GM12878 (cell line): ENCODE results near the gene SLC66A1. TPM values are rescaled to one million over a fixed set of nuclear protein-coding genes. Genes with fewer than 3 reads are reported as not detected.

Experiments
- ATAC-seq: fragments of 200-7000 bp; cut with Tn5 transposase; 3 replicates; pipeline ENCODE4 v1.9.1; 2020; ENCODE audit warnings: mild to moderate bottlenecking, moderate library complexity
- BruUV-seq: library from RNA; stranded (reverse); fragments of 400-500 nt; replicated peaks from 2 replicates; lab custom pipeline; 2021; lab: Mats Ljungman, UMichigan
- CTCF ChIA-PET: fragments of 300-600 bp; sonication (Branson Sonifier 250); formaldehyde crosslinking; extraction: SDS; loops from one replicate; lab custom pipeline; 2021; ENCODE audit warnings: inconsistent platforms; lab: Yijun Ruan, JAX
- POLR2A ChIA-PET: fragments of 350-600 bp; formaldehyde crosslinking; extraction: SDS; loops from one replicate; lab custom pipeline; 2021; ENCODE audit warnings: inconsistent platforms; lab: Charles Lee
- RAD21 ChIA-PET: fragments of 300-600 bp; sonication (Branson Sonifier 250); formaldehyde crosslinking; loops from one replicate; lab custom pipeline; 2023; ENCODE audit warnings: antibody characterized with exemption; ENCODE audit not compliant: unreplicated experiment; lab: Charles Lee
- SMC1A ChIA-PET: fragments of 300-600 bp; sonication (Branson Sonifier 250); formaldehyde crosslinking; loops from one replicate; lab custom pipeline; 2023; ENCODE audit not compliant: unreplicated experiment, uncharacterized antibody; lab: Charles Lee
- DNase-seq: peaks from one replicate; pipeline ENCODE4 v3.0.0-alpha.2; 2011; ENCODE audit warnings: low read depth, low spot score
- FAIRE-seq: peaks from 3 replicates; lab custom pipeline; 2011; peaks lifted over from hg19 to GRCh38; lab: Jason Lieb, UNC
- H2AFZ ChIP-seq: 2 replicates; pipeline ENCODE4 v1.6.0; 2011; ENCODE audit warnings: low read depth, low read length, control low read depth; ENCODE audit not compliant: control insufficient read depth
- H3K27ac ChIP-seq: 2 replicates; pipeline ENCODE4 v1.5.1; 2011; ENCODE audit warnings: control low read depth; ENCODE audit not compliant: control insufficient read depth, insufficient read depth
- H3K27me3 ChIP-seq, 2 experiments: replicated peaks in 1 of 2; 2 replicates each; pipeline versions ENCODE4 v1.6.0 to v1.6.1; 2011; ENCODE audit warnings: low read length in 1 of 2; ENCODE audit not compliant: control insufficient read depth in 2 of 2, insufficient read depth in 2 of 2
- H3K36me3 ChIP-seq, 2 experiments: 2 replicates each; pipeline ENCODE4 v1.5.1; 2011; ENCODE audit warnings: low read length in 1 of 2; ENCODE audit not compliant: control insufficient read depth in 2 of 2, insufficient read depth in 2 of 2
- H3K4me1 ChIP-seq: 2 replicates; pipeline ENCODE4 v1.6.1; 2011; ENCODE audit warnings: mild to moderate bottlenecking, low read length, moderate library complexity, mixed read lengths; ENCODE audit not compliant: control insufficient read depth, insufficient read depth
- H3K4me2 ChIP-seq: 2 replicates; pipeline ENCODE4 v1.6.0; 2011; ENCODE audit warnings: control low read depth; ENCODE audit not compliant: control insufficient read depth, insufficient read depth
- H3K4me3 ChIP-seq: fragments of 200-600 bp; sonication (generic); 2 replicates; pipeline ENCODE4 v1.5.1; 2016
- H3K79me2 ChIP-seq: 2 replicates; pipeline ENCODE4 v1.6.0; 2011; ENCODE audit warnings: low read length; ENCODE audit not compliant: control insufficient read depth, insufficient read depth
- H3K9ac ChIP-seq: 2 replicates; pipeline ENCODE4 v1.8.0; 2011; ENCODE audit warnings: low read length, control low read depth, mixed read lengths; ENCODE audit not compliant: control insufficient read depth, insufficient read depth
- H3K9me3 ChIP-seq: replicated peaks from 3 replicates; pipeline ENCODE4 v1.5.1; 2011; ENCODE audit warnings: mild to moderate bottlenecking, low read length; ENCODE audit not compliant: control insufficient read depth, insufficient read depth
- H4K20me1 ChIP-seq: 2 replicates; pipeline ENCODE4 v1.6.0; 2011; ENCODE audit not compliant: control insufficient read depth, insufficient read depth
- ATF7 ChIP-seq: fragments of 450-650 bp; IDR thresholded peaks from 2 replicates; pipeline ENCODE4 v1.6.1; 2016; ENCODE audit warnings: low read depth, mild to moderate bottlenecking
- BCL11A ChIP-seq: IDR thresholded peaks from 2 replicates; pipeline ENCODE4 v1.6.1; 2011; ENCODE audit warnings: low read depth, low read length
- JUNB ChIP-seq: IDR thresholded peaks from 2 replicates; pipeline ENCODE4 v1.6.1; 2016; ENCODE audit warnings: antibody characterized with exemption, mild to moderate bottlenecking
- LARP7 ChIP-seq: fragments of 450-650 bp; IDR thresholded peaks from 2 replicates; pipeline ENCODE4 v1.6.1; 2017; ENCODE audit warnings: mild to moderate bottlenecking
- NFXL1 ChIP-seq: fragments of 450-650 bp; IDR thresholded peaks from 2 replicates; pipeline ENCODE4 v1.6.1; 2017; ENCODE audit warnings: antibody characterized with exemption, mild to moderate bottlenecking, borderline replicate concordance
- NKRF ChIP-seq: fragments of 450-650 bp; conservative IDR thresholded peaks from 2 replicates; pipeline ENCODE4 v1.6.1; 2017; ENCODE audit warnings: mild to moderate bottlenecking, moderate library complexity
- NR2C2 ChIP-seq: IDR thresholded peaks from 2 replicates; pipeline ENCODE4 v1.6.1; 2011; ENCODE audit warnings: borderline replicate concordance, low read depth; ENCODE audit not compliant: control insufficient read depth, insufficient read length
- NR2F1 ChIP-seq: fragments of 450-650 bp; conservative IDR thresholded peaks from 2 replicates; pipeline ENCODE4 v1.6.1; 2017; ENCODE audit warnings: mild to moderate bottlenecking
- PKNOX1 ChIP-seq: fragments of 450-650 bp; IDR thresholded peaks from 2 replicates; pipeline ENCODE4 v1.6.1; 2016; ENCODE audit warnings: mild to moderate bottlenecking
- SUZ12 ChIP-seq: fragments of 200-600 bp; sonication (generic); IDR thresholded peaks from one replicate; pipeline ENCODE4 v1.6.1; 2018; ENCODE audit warnings: antibody characterized with exemption, mild to moderate bottlenecking; ENCODE audit not compliant: unreplicated experiment
- TAF1 ChIP-seq: IDR thresholded peaks from 2 replicates; pipeline ENCODE4 v1.6.1; 2011; ENCODE audit warnings: mild to moderate bottlenecking, low read depth, low read length, borderline replicate concordance
- ZBTB4 ChIP-seq: fragments of 450-650 bp; formaldehyde crosslinking; IDR thresholded peaks from 2 replicates; pipeline ENCODE4 v1.4.0; 2022; ENCODE audit warnings: mild to moderate bottlenecking, moderate library complexity
- WGBS: methylation state at CpG from one replicate; pipeline ENCODE4 v1.1.6; 2016; ENCODE audit warnings: low lambda C conversion rate; ENCODE audit not compliant: insufficient replicate concordance, insufficient coverage; ENCODE audit errors: missing lambda C conversion rate; 5-methylcytosine and 5-hydroxymethylcytosine counted together
- in situ Hi-C: fragments of 300-500 bp; cut with MboI; formaldehyde crosslinking; loops from 9 replicates; pipeline ENCODE4 v1.14.3; 2018; ENCODE audit warnings: mixed read lengths
- intact Hi-C: fragments of 100-400 bp; cut with micrococcal nuclease; formaldehyde crosslinking; loops from one replicate; pipeline ENCODE4 v1.14.2; 2022; ENCODE audit not compliant: unreplicated experiment
- polyA plus RNA-seq, 11 experiments: library from polyadenylated mRNA; depleted of rRNA in 4 of 11; unstranded in 6 of 11; stranded (reverse) in 5 of 11; fragments of >200 nt; fragmentation: Nextera tagmentation in 4 of 11; fragmentation: Illumina TruSeq in 1 of 11; extraction: Ambion mirVana in 4 of 11; extraction: Trizol in 1 of 11; gene quantifications; 1 replicate in 1 of 11; 2 replicates in 10 of 11; pipeline versions ENCODE4 v1.2.1 to v1.2.3, GENCODE V29; 2011 to 2016; ENCODE audit warnings: inconsistent platforms in 2 of 11, missing spikeins in 2 of 11, low read depth in 1 of 11
- total RNA-seq, 4 experiments: library from RNA; depleted of rRNA in 3 of 4; stranded (reverse); fragments of >200 nt in 3 of 4; fragmentation: Illumina TruSeq in 1 of 4; extraction: Trizol in 1 of 4; gene quantifications; 2 replicates each; pipeline versions ENCODE4 v1.2.1 to v1.2.3, GENCODE V29; 2013 to 2021

Gene SLC66A1
- total and polyA plus RNA-seq, 10 of the 15 experiments (the other 5 are each of a cell fraction or from before 2014, with no cell fraction given), result 0.58 to 22.0 (median 10.2) TPM

GRCh38 chr1:19307794-19308508 lies 4.2 kb upstream of the SLC66A1 start (continued):
- TF ChIP-seq TAF1, result no peak
- TF ChIP-seq NKRF, result no peak
- TF ChIP-seq ZBTB4, result no peak
- TF ChIP-seq ATF7, result no peak
- no peak for TF ChIP-seq NFXL1

GRCh38 chr1:19308509-19308907 lies 3.6 kb upstream of the SLC66A1 start:
- no peaks in the 10 kb centered on the region for H3K9me3 ChIP-seq
- H3K4me3 ChIP-seq, result no peak overlapping the region
- no peaks in the 10 kb centered on the region; the same call in 1 of the 2 replicates for H4K20me1 ChIP-seq
- H2AFZ ChIP-seq, result no peak overlapping the region
- WGBS, result 81% methylated on average over 3 of the region's 3 CpGs
- RAD21 ChIA-PET, result no interaction called here
- H3K4me1 ChIP-seq, result peaks cover 9% of the 10 kb centered on the region
- ATAC-seq, result no peak
- DNase-seq, result no peak
- TF ChIP-seq NR2F1 (no peak), BCL11A (no peak), NR2C2 (no peak), PKNOX1 (no peak), JUNB (no peak), LARP7 (no peak), SUZ12 (no peak), ZBTB4 (no peak)
- BruUV-seq, result no TSS peak
- intact Hi-C loops (no loop called here), in situ Hi-C loops (no loop called here)
- POLR2A ChIA-PET, result interaction anchor here (0.6 kb wide), 1 partner anchor 290 kb away, joined by 3 read pairs; no protein-coding TSS in a partner anchor
- FAIRE-seq, result no peak
- H3K27ac ChIP-seq, result no peak overlapping the region
- CTCF ChIA-PET, result interaction anchor here (1.2 kb wide), 1 partner anchor 214 kb away, joined by 3 read pairs; no protein-coding TSS in a partner anchor
- H3K27me3 ChIP-seq, result no peaks in the 10 kb centered on the region
- H3K79me2 ChIP-seq, result peaks cover 19% of the 10 kb centered on the region
- no peak overlapping the region for H3K9ac ChIP-seq
- H3K36me3 ChIP-seq, result peaks cover 0 to 8% of the 10 kb centered on the region in 2 experiments; a peak in 2 of 4 replicates
- SMC1A ChIA-PET, result no interaction called here
- H3K4me2 ChIP-seq, result no peak overlapping the region
